ENCODE measurements around the gene PNPLA7.
"Not testable (repeated sequence)": the region's sequence is repeated elsewhere in the genome, so short reads cannot be mapped to it uniquely, and the experiment has no call there.

The PNPLA7 gene

DNA sequence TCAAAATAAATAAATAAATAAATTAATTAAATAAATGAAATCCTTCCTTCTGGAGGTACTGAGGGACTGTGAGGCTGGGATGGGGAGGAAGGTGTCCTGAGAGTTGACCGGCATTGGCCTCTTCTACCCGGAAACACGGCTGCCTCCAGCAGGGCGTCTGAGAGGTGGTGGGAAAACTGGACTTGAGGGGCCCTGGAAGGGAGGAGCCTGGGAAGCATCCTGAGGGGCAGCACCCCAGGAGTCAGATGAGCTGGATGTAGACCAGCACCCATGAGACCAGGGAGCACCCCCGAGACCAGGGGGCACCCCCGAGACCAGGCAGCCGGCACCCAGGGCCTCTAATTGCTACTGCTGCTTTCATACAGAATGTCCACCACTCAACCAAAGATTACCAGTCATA, 82.3 kb downstream of the PNPLA7 start:
- Histone ChIP-seq H3K27ac (ENCODE audit: extremely low read depth, low read depth, low read length) (no peak overlapping the region), H3K9me3 (ENCODE audit: control insufficient read depth, insufficient read depth, low read depth, low read length) (no peaks in the 10 kb centered on the region), H3K4me3 (ENCODE audit: low read depth, low read length) (no peak overlapping the region), H3K4me1 (ENCODE audit: control insufficient read depth, insufficient read depth, low read length) (no peaks in the 10 kb centered on the region), H3K36me3 (ENCODE audit: control insufficient read depth in 2 of 2, insufficient read depth in 1 of 2, low read length in 2 of 2) (no peaks in the 10 kb centered on the region)
- CTCF ChIA-PET, result interaction anchor here (0.6 to 0.7 kb wide), 2 partner anchors 46 to 87 kb away, joined by 3 read pairs; no protein-coding TSS in a partner anchor
- TF ChIP-seq ZEB2 (tag by site-specific recombination; IDR thresholded peaks at IDR 0.05) (no peak), REPIN1 (tag by site-specific recombination; IDR thresholded peaks at IDR 0.05; ENCODE audit: low read depth) (no peak), ZNF155 (tag by site-specific recombination; IDR thresholded peaks at IDR 0.05) (no peak), SETDB1 (IDR thresholded peaks at IDR 0.05; ENCODE audit: insufficient read length, low read length) (no peak)
- TF ChIP-seq, protein P1, sequence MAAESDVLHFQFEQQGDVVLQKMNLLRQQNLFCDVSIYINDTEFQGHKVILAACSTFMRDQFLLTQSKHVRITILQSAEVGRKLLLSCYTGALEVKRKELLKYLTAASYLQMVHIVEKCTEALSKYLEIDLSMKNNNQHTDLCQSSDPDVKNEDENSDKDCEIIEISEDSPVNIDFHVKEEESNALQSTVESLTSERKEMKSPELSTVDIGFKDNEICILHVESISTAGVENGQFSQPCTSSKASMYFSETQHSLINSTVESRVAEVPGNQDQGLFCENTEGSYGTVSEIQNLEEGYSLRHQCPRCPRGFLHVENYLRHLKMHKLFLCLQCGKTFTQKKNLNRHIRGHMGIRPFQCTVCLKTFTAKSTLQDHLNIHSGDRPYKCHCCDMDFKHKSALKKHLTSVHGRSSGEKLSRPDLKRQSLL (tag by site-specific recombination; IDR thresholded peaks at IDR 0.05), result no peak
- POLR2A ChIA-PET, result no interaction called here

DNA sequence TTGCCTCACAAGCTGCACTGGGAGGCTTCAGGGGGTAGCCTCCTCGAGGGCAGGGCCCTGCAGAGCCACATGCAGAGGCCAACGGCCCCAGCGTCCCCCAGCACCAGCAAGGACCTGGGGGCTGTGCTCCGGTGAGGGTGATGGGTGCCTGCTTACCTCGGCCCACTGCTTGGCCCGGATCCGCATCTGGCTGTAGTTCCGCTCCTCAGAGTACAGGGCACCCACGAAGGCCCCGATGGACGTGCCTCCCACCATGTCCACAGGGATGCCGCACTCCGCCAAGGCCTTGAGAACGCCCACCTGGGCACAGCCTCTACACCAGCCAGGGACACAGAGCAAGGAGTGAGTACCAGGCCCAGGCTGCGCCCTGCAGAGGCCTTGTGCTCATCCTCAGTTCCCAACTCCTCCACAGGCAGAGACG, 83.0 kb downstream of the PNPLA7 start:
- Histone ChIP-seq H3K36me3 (ENCODE audit: control insufficient read depth in 2 of 2, insufficient read depth in 1 of 2, low read length in 2 of 2) (no peaks in the 10 kb centered on the region), H3K4me3 (ENCODE audit: low read depth, low read length) (no peak overlapping the region), H3K4me1 (ENCODE audit: control insufficient read depth, insufficient read depth, low read length) (no peaks in the 10 kb centered on the region), H3K27ac (ENCODE audit: extremely low read depth, low read depth, low read length) (no peak overlapping the region), H3K9me3 (ENCODE audit: control insufficient read depth, insufficient read depth, low read depth, low read length) (no peaks in the 10 kb centered on the region)
- TF ChIP-seq, protein P2, sequence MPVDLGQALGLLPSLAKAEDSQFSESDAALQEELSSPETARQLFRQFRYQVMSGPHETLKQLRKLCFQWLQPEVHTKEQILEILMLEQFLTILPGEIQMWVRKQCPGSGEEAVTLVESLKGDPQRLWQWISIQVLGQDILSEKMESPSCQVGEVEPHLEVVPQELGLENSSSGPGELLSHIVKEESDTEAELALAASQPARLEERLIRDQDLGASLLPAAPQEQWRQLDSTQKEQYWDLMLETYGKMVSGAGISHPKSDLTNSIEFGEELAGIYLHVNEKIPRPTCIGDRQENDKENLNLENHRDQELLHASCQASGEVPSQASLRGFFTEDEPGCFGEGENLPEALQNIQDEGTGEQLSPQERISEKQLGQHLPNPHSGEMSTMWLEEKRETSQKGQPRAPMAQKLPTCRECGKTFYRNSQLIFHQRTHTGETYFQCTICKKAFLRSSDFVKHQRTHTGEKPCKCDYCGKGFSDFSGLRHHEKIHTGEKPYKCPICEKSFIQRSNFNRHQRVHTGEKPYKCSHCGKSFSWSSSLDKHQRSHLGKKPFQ (tag by site-specific recombination; IDR thresholded peaks at IDR 0.05), result no peak
- TF ChIP-seq, protein P3, sequence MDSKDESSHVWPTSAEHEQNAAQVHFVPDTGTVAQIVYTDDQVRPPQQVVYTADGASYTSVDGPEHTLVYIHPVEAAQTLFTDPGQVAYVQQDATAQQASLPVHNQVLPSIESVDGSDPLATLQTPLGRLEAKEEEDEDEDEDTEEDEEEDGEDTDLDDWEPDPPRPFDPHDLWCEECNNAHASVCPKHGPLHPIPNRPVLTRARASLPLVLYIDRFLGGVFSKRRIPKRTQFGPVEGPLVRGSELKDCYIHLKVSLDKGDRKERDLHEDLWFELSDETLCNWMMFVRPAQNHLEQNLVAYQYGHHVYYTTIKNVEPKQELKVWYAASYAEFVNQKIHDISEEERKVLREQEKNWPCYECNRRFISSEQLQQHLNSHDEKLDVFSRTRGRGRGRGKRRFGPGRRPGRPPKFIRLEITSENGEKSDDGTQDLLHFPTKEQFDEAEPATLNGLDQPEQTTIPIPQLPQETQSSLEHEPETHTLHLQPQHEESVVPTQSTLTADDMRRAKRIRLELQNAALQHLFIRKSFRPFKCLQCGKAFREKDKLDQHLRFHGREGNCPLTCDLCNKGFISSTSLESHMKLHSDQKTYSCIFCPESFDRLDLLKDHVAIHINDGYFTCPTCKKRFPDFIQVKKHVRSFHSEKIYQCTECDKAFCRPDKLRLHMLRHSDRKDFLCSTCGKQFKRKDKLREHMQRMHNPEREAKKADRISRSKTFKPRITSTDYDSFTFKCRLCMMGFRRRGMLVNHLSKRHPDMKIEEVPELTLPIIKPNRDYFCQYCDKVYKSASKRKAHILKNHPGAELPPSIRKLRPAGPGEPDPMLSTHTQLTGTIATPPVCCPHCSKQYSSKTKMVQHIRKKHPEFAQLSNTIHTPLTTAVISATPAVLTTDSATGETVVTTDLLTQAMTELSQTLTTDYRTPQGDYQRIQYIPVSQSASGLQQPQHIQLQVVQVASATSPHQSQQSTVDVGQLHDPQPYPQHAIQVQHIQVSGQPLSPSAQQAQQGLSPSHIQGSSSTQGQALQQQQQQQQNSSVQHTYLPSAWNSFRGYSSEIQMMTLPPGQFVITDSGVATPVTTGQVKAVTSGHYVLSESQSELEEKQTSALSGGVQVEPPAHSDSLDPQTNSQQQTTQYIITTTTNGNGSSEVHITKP (tag by site-specific recombination; IDR thresholded peaks at IDR 0.05), result no peak
- TF ChIP-seq ZBTB21 (tag by site-specific recombination; IDR thresholded peaks at IDR 0.05) (no peak), ZBTB17 (tag by site-specific recombination; IDR thresholded peaks at IDR 0.05) (no peak), REPIN1 (tag by site-specific recombination; IDR thresholded peaks at IDR 0.05; ENCODE audit: low read depth) (no peak), ZNF133 (tag by site-specific recombination; IDR thresholded peaks at IDR 0.05) (no peak)
- CTCF ChIA-PET, result interaction anchor here (0.6 kb wide), 1 partner anchor 88 kb away, joined by 3 read pairs; no protein-coding TSS in a partner anchor
- POLR2A ChIA-PET, result no interaction called here

DNA sequence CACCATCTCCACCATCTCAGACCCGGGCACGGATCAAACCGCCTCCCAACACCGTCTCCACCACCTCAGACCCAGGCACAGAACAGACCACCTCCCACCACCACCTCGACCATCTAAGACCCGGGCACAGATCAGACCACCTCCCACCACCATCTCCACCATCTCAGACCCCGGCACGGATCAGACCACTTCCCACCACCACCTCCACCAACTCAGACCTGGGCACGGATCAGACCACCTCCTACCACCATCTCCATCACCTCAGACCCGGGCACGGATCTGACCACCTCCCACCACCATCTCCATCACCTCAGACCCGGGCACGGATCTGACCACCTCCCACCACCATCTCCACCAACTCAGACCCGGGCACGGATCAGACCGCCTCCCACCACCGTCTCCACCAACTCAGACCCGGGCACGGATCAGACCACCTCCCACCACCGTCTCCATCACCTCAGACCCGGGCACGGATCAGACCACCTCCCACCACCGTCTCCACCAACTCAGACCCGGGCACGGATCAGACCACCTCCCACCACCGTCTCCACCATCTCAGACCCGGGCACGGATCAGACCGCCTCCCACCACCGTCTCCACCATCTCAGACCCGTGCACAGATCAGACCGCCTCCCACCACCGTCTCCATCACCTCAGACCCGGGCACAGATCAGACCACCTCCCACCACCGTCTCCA, 83.7 kb downstream of the PNPLA7 start:
- H3K4me3 ChIP-seq (ENCODE audit: low read depth, low read length); H3K4me1 ChIP-seq (ENCODE audit: control insufficient read depth, insufficient read depth, low read length); H3K36me3 ChIP-seq (ENCODE audit: control insufficient read depth in 2 of 2, insufficient read depth in 1 of 2, low read length in 2 of 2); H3K9me3 ChIP-seq (ENCODE audit: control insufficient read depth, insufficient read depth, low read depth, low read length); H3K27ac ChIP-seq (ENCODE audit: extremely low read depth, low read depth, low read length); POLR2A ChIA-PET: not testable (repeated sequence)
- CTCF ChIA-PET, result interaction anchor here (0.7 kb wide), 1 partner anchor 63 kb away, joined by 3 read pairs; no protein-coding TSS in a partner anchor

Data from HEK293 (cell line).